HG03565 (cell line): Measurements from ENCODE around the gene SEMA3G.

ENCODE experiments used
- ATAC-seq: cut with Tn5 transposase; IDR thresholded peaks from one replicate; pipeline ENCODE4 v1.9.1; 2021; ENCODE audit warnings: mild to moderate bottlenecking, moderate library complexity; ENCODE audit not compliant: unreplicated experiment

Gene SEMA3G

GRCh38 chr3:52454938-52455282 lies 10.0 kb upstream of the SEMA3G start:
- ATAC-seq, result no peak

- no peak for ATAC-seq
Observed at GRCh38 chr3:52454250-52454937, 9.5 kb upstream of the SEMA3G start.

- no peak for ATAC-seq
Observed at GRCh38 chr3:52453496-52454249, 8.8 kb upstream of the SEMA3G start, which contains the start of gene TNNC1. Gene TNNC1, minus strand, starts transcription at chr3:52454041. Its CDS starts 26 bp downstream, at chr3:52454015.

DNA sequence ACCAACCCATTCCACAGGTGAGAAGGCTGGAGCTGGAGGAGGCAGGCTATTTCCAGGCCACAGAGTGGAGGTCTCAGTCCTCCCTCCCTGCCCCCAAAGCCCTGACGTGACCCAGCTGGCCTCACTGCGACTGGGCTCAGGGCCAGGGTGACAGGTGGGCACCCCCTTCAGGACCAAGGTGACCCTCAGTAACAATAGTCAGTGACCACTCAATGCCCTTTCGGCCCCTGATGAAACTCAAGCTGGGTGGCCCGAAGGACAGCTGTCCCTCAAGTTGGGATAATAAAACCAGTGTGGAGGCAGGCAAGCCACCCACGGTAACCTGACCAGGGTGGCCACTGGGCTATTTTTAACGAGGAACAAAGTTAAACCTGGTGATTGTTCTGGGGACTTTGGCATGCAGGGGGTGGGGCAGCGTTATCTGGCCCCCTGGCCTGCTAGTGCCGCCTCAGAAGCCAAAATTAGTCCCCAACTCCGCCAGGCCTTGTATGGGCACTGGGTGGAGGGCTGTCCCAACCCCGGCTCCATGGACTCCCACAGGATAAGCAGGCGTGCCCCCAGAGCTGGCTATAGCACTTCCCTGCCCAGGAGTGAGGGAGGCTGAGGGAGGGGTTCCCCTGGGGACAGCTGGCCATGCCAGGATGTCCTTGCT lies 7.8 kb upstream of the SEMA3G start:
- no peak for ATAC-seq

DNA sequence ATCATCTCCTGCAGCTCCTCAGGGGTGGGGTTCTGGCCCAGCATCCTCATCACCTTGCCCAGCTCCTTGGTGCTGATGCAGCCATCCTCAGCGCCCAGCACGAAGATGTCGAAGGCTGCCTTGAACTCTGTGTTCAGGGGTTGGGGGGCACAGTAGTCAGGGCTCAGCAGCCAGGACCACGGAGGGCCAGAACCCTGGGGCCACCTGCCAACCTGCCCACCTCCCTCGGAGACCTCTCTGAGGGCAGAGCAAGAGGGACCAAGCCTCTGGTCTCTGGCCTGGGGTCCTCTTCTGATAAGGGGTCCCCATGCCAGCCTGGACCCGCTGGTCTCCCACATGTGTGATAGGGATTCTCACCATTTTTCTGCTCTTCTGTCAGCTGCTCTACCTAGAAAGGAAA lies 7.2 kb upstream of the SEMA3G start:
- ATAC-seq, result no peak

DNA sequence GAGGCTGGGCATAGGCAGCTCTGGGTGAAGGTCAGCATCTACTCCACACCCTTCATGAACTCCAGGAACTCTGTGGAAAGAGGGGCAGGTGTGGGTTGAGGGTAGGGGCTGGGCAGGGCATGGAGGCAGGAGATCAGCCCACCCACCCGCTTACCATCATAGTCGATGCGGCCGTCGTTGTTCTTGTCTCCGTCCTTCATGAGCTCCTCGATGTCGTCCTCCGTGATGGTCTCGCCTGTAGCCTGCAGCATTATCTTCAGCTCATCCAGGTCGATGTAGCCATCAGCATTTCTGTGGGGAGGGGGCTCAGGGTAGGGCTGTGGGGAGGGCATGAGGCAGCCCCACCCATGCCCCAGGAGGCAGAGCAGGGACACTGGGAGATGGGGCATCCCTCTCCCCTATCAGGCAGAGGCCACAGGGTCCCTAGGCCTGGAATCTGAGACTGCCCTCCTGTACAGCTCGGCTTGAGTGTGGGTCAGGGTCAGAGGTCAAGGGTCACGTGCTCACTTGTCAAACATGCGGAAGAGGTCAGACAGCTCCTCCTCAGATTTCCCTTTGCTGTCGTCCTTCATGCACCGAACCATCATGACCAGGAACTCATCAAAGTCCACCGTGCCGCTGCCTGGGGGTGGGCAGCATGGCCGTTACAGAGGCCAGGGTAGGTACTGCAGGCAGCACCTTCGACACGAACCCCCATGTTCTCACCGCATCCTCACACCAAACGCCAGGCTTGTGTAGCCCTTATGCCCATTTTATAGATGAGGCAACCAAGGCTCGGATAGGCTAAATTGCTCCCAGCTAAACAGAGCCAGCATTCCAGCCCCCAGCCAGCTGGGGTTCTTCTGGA lies 6.6 kb upstream of the SEMA3G start:
- ATAC-seq, result no peak

- ATAC-seq, result no peak
Observed at GRCh38 chr3:52450489-52451236, 5.8 kb upstream of the SEMA3G start.

DNA sequence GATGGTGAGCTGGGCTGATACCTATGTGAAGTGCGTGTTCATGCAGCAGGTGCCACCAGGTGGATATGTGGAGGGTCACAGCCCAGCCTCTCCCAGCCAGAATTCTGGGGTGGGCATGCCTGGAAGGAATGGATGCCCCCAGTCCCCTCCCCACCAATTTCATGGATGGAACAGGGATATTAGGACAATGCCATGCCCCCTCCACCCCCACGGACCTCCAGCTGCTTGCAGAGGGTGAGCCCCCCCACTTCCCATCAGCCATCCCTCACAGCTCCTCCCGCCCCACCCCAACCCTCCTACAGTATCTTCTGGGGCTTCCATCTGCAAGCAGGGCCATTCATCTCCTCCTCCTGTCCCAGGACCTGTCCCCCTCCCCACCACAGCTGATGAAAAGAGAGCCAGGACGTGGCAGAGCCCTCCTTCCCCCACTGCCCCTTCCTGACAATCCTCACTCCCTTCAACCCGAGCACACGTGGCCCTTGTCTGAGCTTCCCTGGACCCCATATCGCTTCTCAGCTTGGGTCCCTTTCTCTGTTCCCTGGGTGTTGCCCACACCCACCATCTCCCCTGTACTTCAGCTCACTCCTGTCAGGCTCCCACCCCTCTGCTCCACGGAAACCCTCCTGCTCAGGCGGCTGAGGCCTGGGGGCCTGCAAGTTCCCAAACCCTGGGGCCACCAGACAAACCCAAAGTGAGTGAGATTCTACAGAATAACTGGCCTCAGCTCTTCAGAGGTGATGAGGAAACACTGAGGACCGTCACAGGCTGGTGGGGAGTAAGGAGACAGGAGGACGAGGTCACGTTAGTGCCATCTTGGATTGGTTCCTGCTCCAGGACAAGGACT lies 2.8 kb upstream of the SEMA3G start:
- no peak for ATAC-seq

- ATAC-seq, result no peak
Observed at GRCh38 chr3:52446631-52447511, 2.0 kb upstream of the SEMA3G start.

GRCh38 chr3:52446042-52446441 lies 1.1 kb upstream of the SEMA3G start:
- no peak for ATAC-seq

DNA sequence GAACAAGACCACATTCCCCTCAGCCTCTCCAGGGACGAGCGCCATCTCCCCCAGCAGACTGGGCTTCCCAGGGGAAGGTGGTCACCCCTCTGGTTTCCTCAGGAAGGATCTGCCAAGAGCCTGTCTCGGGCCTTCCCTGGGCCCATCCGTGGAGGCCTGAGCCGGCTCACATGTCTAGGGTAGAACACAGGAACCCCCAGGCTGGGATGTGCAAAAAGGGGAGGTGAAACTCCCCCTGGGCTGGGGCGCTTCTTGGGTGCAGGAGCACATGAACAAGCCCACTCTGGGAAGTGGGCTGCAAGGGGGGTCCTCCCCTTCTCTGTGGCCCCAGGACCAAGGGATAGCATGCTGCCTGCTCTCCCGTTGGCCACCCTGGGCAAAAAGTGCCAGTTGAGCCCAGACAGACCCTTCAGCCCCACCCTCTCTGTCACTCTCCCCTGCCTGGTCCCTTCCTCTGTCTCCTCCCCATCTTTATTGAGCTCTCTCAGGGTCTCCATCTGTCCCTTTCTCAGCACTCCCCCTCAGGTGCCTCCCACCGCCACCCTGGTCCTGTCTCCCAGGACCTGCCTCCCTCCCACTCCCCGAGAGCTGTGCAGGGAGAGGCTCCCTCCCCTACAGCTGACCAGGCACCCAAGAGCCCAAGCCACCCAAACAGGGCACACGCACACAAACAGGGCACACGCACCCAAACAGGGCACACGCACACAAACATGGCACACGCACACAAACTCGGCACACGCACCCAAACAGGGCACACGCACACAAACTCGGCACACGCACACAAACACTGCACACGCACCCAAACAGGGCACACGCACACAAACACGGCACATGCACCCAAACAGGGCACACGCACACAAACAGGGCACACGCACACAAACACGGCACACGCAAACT lies 864 bp downstream of the SEMA3G start:
- no peak for ATAC-seq

- no peak for ATAC-seq
Observed at GRCh38 chr3:52443268-52443610, 1.7 kb downstream of the SEMA3G start.

GRCh38 chr3:52442409-52443267 lies 2.3 kb downstream of the SEMA3G start:
- ATAC-seq, result no peak

GRCh38 chr3:52441772-52442332 lies 3.1 kb downstream of the SEMA3G start:
- no peak for ATAC-seq

DNA sequence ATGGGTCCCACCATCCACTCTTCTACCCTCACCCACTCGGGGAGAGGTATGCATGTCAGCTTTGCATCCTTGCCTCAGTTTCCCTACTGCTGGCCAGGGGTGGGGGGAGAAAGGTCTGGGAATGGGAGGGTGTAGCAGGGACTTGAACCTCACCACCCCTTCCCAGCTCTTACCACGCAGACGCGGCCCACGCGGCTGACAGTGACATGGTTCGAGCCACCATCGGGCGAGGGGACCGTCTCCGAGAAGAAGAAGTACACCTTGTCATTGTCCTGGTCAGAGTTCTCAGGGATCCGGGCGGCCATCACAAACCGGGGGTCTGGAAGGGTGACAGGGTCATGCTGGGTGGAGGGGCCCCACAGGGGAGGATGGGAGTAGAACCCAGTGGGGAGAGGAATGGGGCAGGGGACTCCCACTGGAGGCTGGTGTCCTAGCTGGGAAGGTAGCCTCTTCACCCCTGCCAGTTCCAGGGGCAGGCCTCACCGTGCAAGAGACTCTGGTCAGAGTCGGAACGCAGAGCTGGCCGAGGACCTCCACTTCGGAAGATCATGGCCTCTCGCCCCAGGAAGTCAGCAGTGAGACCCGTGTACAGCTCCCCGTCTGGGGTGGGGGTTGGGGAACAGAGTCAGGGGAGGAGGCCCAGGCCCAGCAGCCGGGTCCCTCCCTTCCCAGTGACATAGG lies 3.7 kb downstream of the SEMA3G start:
- ATAC-seq, result no peak

DNA sequence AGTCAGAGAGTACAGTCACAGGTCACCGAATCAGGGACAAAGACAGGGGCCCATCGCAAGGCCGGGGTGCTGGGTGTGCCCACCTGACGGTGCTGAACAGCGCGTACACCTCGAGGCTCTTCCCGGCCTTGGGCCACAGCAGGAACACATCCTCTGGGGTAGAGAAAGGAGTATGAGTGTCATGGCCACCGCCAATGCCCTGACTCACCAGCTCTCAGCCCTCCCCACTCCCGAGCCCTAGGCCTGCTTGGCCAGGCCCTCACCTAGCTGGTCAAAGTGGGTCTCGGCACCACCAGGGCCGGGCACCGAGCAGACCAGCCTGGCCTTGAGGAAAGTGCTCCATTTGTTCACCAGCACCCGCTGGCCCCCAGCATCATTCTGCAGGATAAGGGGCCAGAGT lies 4.2 kb downstream of the SEMA3G start:
- no peak for ATAC-seq
